K562 (cell line): ENCODE results near the gene NR5A2. TPM values are rescaled to one million over a fixed set of nuclear protein-coding genes. Genes with fewer than 3 reads are reported as not detected.

Experiments
- ARHGAP35 ChIP-seq: fragments of 450-650 bp; IDR thresholded peaks from 2 replicates; pipeline ENCODE4 v1.6.1; 2018; ENCODE audit not compliant: partially characterized antibody
- CCNT2 ChIP-seq: IDR thresholded peaks from 2 replicates; pipeline ENCODE4 v1.6.1; 2011; ENCODE audit warnings: borderline replicate concordance, low read depth, mild to moderate bottlenecking, moderate library complexity, mixed read lengths, low read length; ENCODE audit not compliant: insufficient read length; ENCODE audit errors: extremely low read depth
- HINFP ChIP-seq: fragments of 450-650 bp; conservative IDR thresholded peaks from 2 replicates; pipeline ENCODE4 v1.6.1; 2016; ENCODE audit warnings: missing genetic modification characterization, low read depth, mild to moderate bottlenecking, control low read depth, missing compliant biosample characterization
- KDM2B ChIP-seq: fragments of 250-450 bp; sonication (Bioruptor Pico); IDR thresholded peaks from 2 replicates; pipeline ENCODE4 v1.8.0; 2021; ENCODE audit warnings: mild to moderate bottlenecking, moderate library complexity
- MCM2 ChIP-seq: fragments of 450-650 bp; IDR thresholded peaks from 2 replicates; pipeline ENCODE4 v1.6.1; 2017; ENCODE audit warnings: low read depth, mild to moderate bottlenecking
- NR2C1 ChIP-seq, 2 experiments: fragments of 450-650 bp; IDR thresholded peaks; 2 replicates each; pipeline ENCODE4 v1.6.1; 2017; ENCODE audit warnings: mild to moderate bottlenecking in 2 of 2, antibody characterized with exemption in 1 of 2, inconsistent platforms in 1 of 2, missing compliant biosample characterization in 1 of 2, missing genetic modification characterization in 1 of 2
- RBM25 ChIP-seq: fragments of 200-400 bp; formaldehyde crosslinking; IDR thresholded peaks from 2 replicates; pipeline ENCODE4 v1.6.1; 2018; ENCODE audit warnings: low read length, low read depth, moderate library complexity; ENCODE audit not compliant: severe bottlenecking
- SETDB1 ChIP-seq: IDR thresholded peaks from one replicate; pipeline ENCODE4 v1.6.1; 2012; ENCODE audit warnings: low read length, control low read depth, inconsistent platforms
- SMARCB1 ChIP-seq: IDR thresholded peaks from 2 replicates; pipeline ENCODE4 v1.6.1; 2011; ENCODE audit warnings: improper control_type of control experiment, low read depth; ENCODE audit not compliant: insufficient read length
- SMARCC2 ChIP-seq: fragments of 450-650 bp; IDR thresholded peaks from 2 replicates; pipeline ENCODE4 v1.6.1; 2017; ENCODE audit warnings: antibody characterized with exemption, moderate library complexity, mild to moderate bottlenecking, low read depth
- STAT5B ChIP-seq: fragments of 250-450 bp; sonication (Bioruptor Pico); IDR thresholded peaks from 2 replicates; pipeline ENCODE4 v1.8.0; 2021; ENCODE audit warnings: mild to moderate bottlenecking, inconsistent platforms
- TBP ChIP-seq: optimal IDR thresholded peaks from 2 replicates; pipeline ENCODE3; 2011; ENCODE audit warnings: low read depth, low read length, improper control_type of control experiment
- TCFL5 ChIP-seq: fragments of 250-450 bp; sonication (Bioruptor Pico); conservative IDR thresholded peaks from 2 replicates; pipeline ENCODE4 v1.6.1; 2021; ENCODE audit warnings: mild to moderate bottlenecking, moderate library complexity, matching md5 sums
- ZBTB43 ChIP-seq: sonication (generic); formaldehyde crosslinking; IDR thresholded peaks from 2 replicates; pipeline ENCODE4 v1.8.0; 2023; ENCODE audit warnings: mild to moderate bottlenecking, missing genetic modification reagents
- ZC3H8 ChIP-seq: fragments of 450-650 bp; IDR thresholded peaks from 2 replicates; pipeline ENCODE4 v1.6.1; 2017
- ZNF239 ChIP-seq: fragments of 250-450 bp; sonication (Bioruptor Pico); IDR thresholded peaks from 2 replicates; pipeline ENCODE4 v1.4.0; 2020; ENCODE audit warnings: mild to moderate bottlenecking
- ZNF318 ChIP-seq, 2 experiments: fragments of 450-650 bp; IDR thresholded peaks; 2 replicates each; pipeline ENCODE4 v1.6.1; 2016; ENCODE audit warnings: mild to moderate bottlenecking in 2 of 2, borderline replicate concordance in 1 of 2, low read depth in 1 of 2, moderate library complexity in 1 of 2
- polyA plus RNA-seq, 8 experiments: library from polyadenylated mRNA; depleted of rRNA in 4 of 8; stranded (reverse) in 5 of 8; unstranded in 3 of 8; fragments of >200 nt; fragmentation: Nextera tagmentation in 2 of 8; fragmentation: Illumina TruSeq in 1 of 8; extraction: Ambion mirVana in 2 of 8; extraction: Trizol in 1 of 8; gene quantifications; 2 replicates each; pipeline versions ENCODE4 v1.2.1 to v1.2.3, GENCODE V29; 2011 to 2014; ENCODE audit warnings: inconsistent platforms in 1 of 8, missing spikeins in 1 of 8
- total RNA-seq, 7 experiments: library from RNA; depleted of rRNA in 6 of 7; stranded (reverse); fragments of >200 nt in 6 of 7; fragmentation: Illumina TruSeq in 2 of 7; extraction: Trizol in 2 of 7; gene quantifications; 2 replicates each; pipeline versions ENCODE4 v1.2.1 to v1.2.3, GENCODE V29; 2011 to 2021; ENCODE audit warnings: low replicate concordance in 1 of 7

NR5A2 gene
- total and polyA plus RNA-seq, 9 of the 15 experiments (the other 6 are each of a cell fraction or from before 2014, with no cell fraction given) = 0.13 to 0.40 (median 0.29) TPM

GRCh38 chr1:200226268-200226968 lies 198.9 kb downstream of the NR5A2 start (continued):
- TF ChIP-seq HINFP (tag) = no peak
- TF ChIP-seq KDM2B (CRISPR knock-in tag) = no peak
- no peak for TF ChIP-seq TBP
- TF ChIP-seq SETDB1 = no peak
- no peak for TF ChIP-seq MCM2
- no peak for TF ChIP-seq ARHGAP35
- no peak for TF ChIP-seq NR2C1 (IDR thresholded peaks at IDR 0.05)
- TF ChIP-seq NR2C1 (tag; IDR thresholded peaks at IDR 0.05) = no peak
- no peak for TF ChIP-seq ZNF318 (IDR thresholded peaks at IDR 0.05; ENCODE audit: borderline replicate concordance in 1 of 2, low read depth in 1 of 2)
- no peak for TF ChIP-seq ZBTB43 (CRISPR knock-in tag)
- no peak for TF ChIP-seq TCFL5
- 0 out of 2 replicates have a peak, but pooled peaks have one; percentile 82 for TF ChIP-seq SMARCC2
- TF ChIP-seq SMARCB1 = no peak
- TF ChIP-seq ZC3H8 = no peak
- TF ChIP-seq ZNF239 (CRISPR knock-in tag) = no peak
- TF ChIP-seq RBM25 = no peak
- peak; percentile 65 for TF ChIP-seq CCNT2
- TF ChIP-seq STAT5B (CRISPR knock-in tag) = no peak
